GM23248 (cell line): ENCODE data around the gene PLEKHG2.

Experiments
- EZH2 ChIP-seq: fragments of 200-600 bp; sonication (generic); IDR thresholded peaks from 2 replicates; pipeline ENCODE4 v1.6.1; 2018; ENCODE audit warnings: antibody characterized with exemption, mild to moderate bottlenecking; ENCODE audit not compliant: insufficient read depth, poor library complexity, severe bottlenecking
- EZH2phosphoT487 ChIP-seq: fragments of 200-600 bp; sonication (generic); IDR thresholded peaks from 2 replicates; pipeline ENCODE4 v1.6.1; 2018; ENCODE audit warnings: antibody characterized with exemption, moderate library complexity, mild to moderate bottlenecking, low read depth; ENCODE audit not compliant: insufficient read depth

GRCh38 chr19:39401549-39402345 is 10.7 kb upstream of the PLEKHG2 start:
- no peak for TF ChIP-seq EZH2phosphoT487
- no peak for TF ChIP-seq EZH2
